WI38 (cell line): ENCODE data around the gene DSE.

Experiments
- H3K4me3 ChIP-seq: 2 replicates; pipeline ENCODE4 v1.5.1; 2011; ENCODE audit warnings: low read depth, mild to moderate bottlenecking, control low read depth, low read length
- TF ChIP-seq, protein P1 (sequence below): IDR thresholded peaks from 2 replicates; pipeline ENCODE4 v1.5.1; 2012; ENCODE audit warnings: low read depth, mild to moderate bottlenecking, control low read depth, low read length

DSE gene

DNA sequence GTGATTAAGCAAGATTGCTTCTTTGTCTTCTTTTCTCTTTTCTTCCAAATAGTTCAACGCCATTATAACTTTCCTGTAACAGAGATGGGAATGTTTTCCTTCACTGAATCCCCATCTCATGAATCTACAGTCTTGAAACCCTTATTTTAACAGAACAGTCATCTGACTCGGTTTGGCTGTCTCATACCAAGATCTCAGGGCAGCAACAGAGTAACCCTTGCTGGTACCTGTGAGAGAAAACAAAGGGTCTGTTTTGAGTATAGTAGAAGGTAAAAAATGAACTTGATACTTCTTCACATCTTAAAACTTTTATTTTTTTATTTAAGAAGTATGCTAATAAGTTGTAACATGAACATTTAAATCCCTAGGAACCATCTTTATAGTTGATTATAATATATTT is 19.6 kb upstream of the DSE start:
- H3K4me3 ChIP-seq, result no peak overlapping the region
- TF ChIP-seq, protein P1, sequence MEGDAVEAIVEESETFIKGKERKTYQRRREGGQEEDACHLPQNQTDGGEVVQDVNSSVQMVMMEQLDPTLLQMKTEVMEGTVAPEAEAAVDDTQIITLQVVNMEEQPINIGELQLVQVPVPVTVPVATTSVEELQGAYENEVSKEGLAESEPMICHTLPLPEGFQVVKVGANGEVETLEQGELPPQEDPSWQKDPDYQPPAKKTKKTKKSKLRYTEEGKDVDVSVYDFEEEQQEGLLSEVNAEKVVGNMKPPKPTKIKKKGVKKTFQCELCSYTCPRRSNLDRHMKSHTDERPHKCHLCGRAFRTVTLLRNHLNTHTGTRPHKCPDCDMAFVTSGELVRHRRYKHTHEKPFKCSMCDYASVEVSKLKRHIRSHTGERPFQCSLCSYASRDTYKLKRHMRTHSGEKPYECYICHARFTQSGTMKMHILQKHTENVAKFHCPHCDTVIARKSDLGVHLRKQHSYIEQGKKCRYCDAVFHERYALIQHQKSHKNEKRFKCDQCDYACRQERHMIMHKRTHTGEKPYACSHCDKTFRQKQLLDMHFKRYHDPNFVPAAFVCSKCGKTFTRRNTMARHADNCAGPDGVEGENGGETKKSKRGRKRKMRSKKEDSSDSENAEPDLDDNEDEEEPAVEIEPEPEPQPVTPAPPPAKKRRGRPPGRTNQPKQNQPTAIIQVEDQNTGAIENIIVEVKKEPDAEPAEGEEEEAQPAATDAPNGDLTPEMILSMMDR, result no peak

DNA sequence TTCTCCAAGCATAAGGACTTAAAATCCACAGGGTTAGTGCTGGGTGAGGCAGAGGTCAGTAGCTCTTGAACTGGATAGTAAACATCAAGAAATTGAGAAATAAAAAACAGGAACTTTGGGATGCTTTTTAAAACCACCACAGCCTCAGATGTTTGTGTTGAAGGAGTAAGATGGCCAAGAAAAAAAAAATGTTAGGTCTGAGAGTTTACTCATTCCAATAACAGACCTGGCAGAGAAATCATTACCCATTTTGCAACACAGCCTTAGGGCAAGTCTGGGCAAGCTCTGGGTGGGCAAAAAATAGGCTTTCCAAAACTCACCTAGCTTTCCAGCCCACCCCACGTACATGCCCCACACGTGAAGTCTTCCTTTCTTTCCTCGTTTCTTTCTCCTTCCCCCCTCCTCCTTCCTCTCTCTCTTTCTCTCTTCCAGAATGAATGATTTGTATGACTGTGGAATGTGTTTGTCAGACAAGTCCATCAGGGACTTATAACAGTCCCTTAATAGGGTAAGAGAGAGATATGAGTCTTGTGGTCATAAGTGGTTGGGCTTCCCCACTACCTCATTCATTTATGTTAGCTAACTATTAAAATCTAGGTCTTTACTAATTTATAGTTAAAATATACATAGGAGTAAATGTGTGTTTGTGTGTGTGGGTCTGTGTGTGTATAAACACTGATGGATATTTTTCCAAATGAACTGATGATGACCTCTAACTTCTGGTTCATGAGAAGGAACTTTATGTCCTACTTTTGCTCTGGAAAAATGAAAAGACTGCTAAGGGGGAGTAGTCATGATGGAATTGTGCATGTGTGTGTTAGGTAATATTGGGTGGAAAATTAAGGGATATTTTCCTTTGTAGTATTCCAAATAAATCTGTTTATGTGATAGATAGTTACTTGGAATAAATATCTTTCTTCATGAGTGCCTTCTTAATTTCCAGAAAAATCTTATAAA is 18.0 kb upstream of the DSE start:
- TF ChIP-seq, protein P1, result no peak
- H3K4me3 ChIP-seq, result no peak overlapping the region

DNA sequence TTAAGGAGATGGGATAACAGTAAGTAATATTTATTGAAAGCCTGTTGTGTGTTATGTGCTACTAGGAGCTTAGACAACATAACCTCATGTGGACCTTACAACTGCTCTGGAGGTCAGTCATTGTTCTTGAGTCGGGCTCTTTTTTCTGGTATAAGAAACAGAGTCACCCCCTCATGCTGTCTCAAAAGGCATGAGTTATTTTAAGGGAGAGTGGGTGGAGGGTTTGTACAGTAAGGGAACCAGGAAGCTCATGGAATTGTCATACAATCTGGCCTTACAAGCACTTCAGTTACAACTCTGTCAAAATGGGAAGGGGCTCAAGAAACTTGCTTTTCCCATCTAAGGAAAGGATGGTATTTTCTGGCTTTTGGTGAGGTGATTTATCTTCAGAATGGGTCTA is 16.5 kb upstream of the DSE start:
- H3K4me3 ChIP-seq, result no peak overlapping the region
- TF ChIP-seq, protein P1, result no peak

DNA sequence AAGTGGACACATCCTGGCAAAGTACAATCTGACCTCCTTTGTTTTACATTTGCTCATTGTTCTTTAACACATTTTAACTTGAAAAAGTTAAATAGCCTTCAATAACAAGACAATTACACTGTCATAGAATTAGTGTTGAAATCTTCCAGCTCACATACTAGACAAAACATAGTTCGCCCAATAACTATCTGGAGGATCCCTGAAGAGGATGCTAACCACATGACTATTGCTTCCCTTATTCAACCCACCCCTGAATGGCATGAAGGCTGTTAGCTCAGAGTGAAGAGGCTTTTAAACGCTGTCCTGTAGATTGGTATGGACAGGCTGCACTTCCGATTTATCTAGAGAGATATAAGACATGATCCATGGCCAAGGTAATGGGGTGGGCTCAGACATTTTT is 15.0 kb upstream of the DSE start:
- TF ChIP-seq, protein P1, result no peak
- H3K4me3 ChIP-seq, result no peak overlapping the region

DNA sequence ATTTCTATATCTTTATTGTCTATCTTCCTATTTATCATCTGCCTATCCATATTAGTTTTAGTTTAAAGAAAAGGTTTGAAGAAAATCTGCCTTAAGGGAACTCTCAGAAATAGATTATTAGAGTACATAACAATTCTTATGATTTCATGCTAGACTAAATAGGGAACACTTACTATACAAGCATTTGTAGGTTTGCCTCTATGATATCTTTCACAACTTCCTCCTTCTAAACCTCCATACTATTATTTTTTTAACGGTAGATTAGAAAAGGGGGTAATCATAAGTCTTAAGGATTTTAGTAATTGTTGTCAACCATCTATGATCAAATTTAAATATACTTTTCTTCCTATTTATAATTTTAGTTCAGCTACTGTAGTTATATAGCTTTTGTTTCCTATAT is 11.6 kb upstream of the DSE start:
- TF ChIP-seq, protein P1, result no peak
- no peak overlapping the region for H3K4me3 ChIP-seq

- TF ChIP-seq, protein P1, result no peak
- H3K4me3 ChIP-seq, result no peak overlapping the region
These were observed 10.9 kb upstream of the DSE start for GRCh38 chr6:116359835-116360234.

GRCh38 chr6:116362276-116362675 is 8.5 kb upstream of the DSE start:
- TF ChIP-seq, protein P1, result no peak
- H3K4me3 ChIP-seq, result no peak overlapping the region
